IMR-90 (cell line): ENCODE measurements around the gene RPUSD1. TPM values are rescaled to one million over a fixed set of nuclear protein-coding genes. Genes with fewer than 3 reads are reported as not detected.
A peak's percentile ranks its signal among the peaks of the same experiment; 100 is the strongest.

ENCODE experiments used
- ATAC-seq: fragments of 200-7000 bp; cut with Tn5 transposase; 2 replicates; pipeline ENCODE4 v1.9.1; 2020; ENCODE audit warnings: low read depth, mild to moderate bottlenecking, moderate library complexity
- BruUV-seq: library from RNA; stranded (reverse); fragments of 400-500 nt; replicated peaks from 2 replicates; lab custom pipeline; 2021; lab: Mats Ljungman, UMichigan
- CTCF ChIA-PET: fragments of 300-600 bp; formaldehyde crosslinking; extraction: SDS; loops from one replicate; lab custom pipeline; 2021; ENCODE audit warnings: antibody characterized with exemption; lab: Yijun Ruan, JAX
- POLR2A ChIA-PET: fragments of 300-600 bp; sonication (Branson Sonifier 250); formaldehyde crosslinking; loops from one replicate; lab custom pipeline; 2022; ENCODE audit warnings: antibody characterized with exemption; ENCODE audit not compliant: unreplicated experiment; lab: Charles Lee
- DNase-seq: peaks from one replicate; pipeline ENCODE4 v3.0.0; 2013
- H2AFZ ChIP-seq: replicated peaks from 2 replicates; pipeline ENCODE3; 2013; ENCODE audit warnings: low read length, mild to moderate bottlenecking; ENCODE audit not compliant: poor library complexity
- H2AK5ac ChIP-seq: 2 replicates; pipeline ENCODE4 v1.6.1; 2013; ENCODE audit warnings: low read depth, low read length, inconsistent platforms
- H2AK9ac ChIP-seq: replicated peaks from 2 replicates; pipeline ENCODE3; 2013; ENCODE audit warnings: mild to moderate bottlenecking, low read depth, low read length, moderate library complexity; ENCODE audit not compliant: poor library complexity
- H2BK120ac ChIP-seq: 2 replicates; pipeline ENCODE4 v1.6.1; 2013; ENCODE audit warnings: low read depth, low read length, inconsistent platforms
- H2BK15ac ChIP-seq: 3 replicates; pipeline ENCODE4 v1.6.1; 2013; ENCODE audit warnings: low read depth, low read length, inconsistent platforms
- H2BK20ac ChIP-seq: 2 replicates; pipeline ENCODE4 v1.6.1; 2013; ENCODE audit warnings: low read depth, mild to moderate bottlenecking, inconsistent platforms, low read length, moderate library complexity
- H2BK5ac ChIP-seq: 2 replicates; pipeline ENCODE4 v1.6.1; 2013; ENCODE audit warnings: mild to moderate bottlenecking, low read depth, low read length, inconsistent platforms; ENCODE audit not compliant: poor library complexity, severe bottlenecking
- H3K14ac ChIP-seq: replicated peaks from 2 replicates; pipeline ENCODE4 v1.6.1; 2013; ENCODE audit warnings: low read depth, low read length, inconsistent platforms
- H3K18ac ChIP-seq: 2 replicates; pipeline ENCODE4 v1.6.1; 2013; ENCODE audit warnings: low read depth, low read length, control low read depth
- H3K23ac ChIP-seq: 2 replicates; pipeline ENCODE4 v1.6.1; 2013; ENCODE audit warnings: low read depth, low read length, inconsistent platforms
- H3K27ac ChIP-seq: 2 replicates; pipeline ENCODE4 v1.5.1; 2013; ENCODE audit warnings: mild to moderate bottlenecking, control low read depth, low read length; ENCODE audit not compliant: insufficient read depth
- H3K27me3 ChIP-seq: 2 replicates; pipeline ENCODE4 v1.6.1; 2013; ENCODE audit warnings: low read length; ENCODE audit not compliant: control insufficient read depth, insufficient read depth
- H3K36me3 ChIP-seq: 2 replicates; pipeline ENCODE4 v1.6.1; 2013; ENCODE audit warnings: low read length, mixed read lengths; ENCODE audit not compliant: control insufficient read depth, insufficient read depth
- H3K4ac ChIP-seq: 2 replicates; pipeline ENCODE4 v1.6.1; 2013; ENCODE audit warnings: low read depth, low read length, inconsistent platforms
- H3K4me1 ChIP-seq: 2 replicates; pipeline ENCODE4 v1.6.1; 2013; ENCODE audit warnings: low read length, mixed read lengths; ENCODE audit not compliant: control insufficient read depth, insufficient read depth
- H3K4me2 ChIP-seq: 2 replicates; pipeline ENCODE4 v1.6.1; 2013; ENCODE audit warnings: low read depth, mild to moderate bottlenecking, control low read depth, low read length, moderate library complexity
- H3K4me3 ChIP-seq: 2 replicates; pipeline ENCODE4 v1.5.1; 2013; ENCODE audit warnings: low read depth, mild to moderate bottlenecking, control low read depth, low read length, moderate library complexity; ENCODE audit not compliant: insufficient read depth
- H3K56ac ChIP-seq: 2 replicates; pipeline ENCODE4 v1.6.1; 2013; ENCODE audit warnings: low read length, inconsistent platforms; ENCODE audit not compliant: insufficient read depth; ENCODE audit errors: extremely low read depth
- H3K79me1 ChIP-seq, 2 experiments: 2 replicates each; pipeline ENCODE4 v1.6.1; 2013; ENCODE audit warnings: low read length in 2 of 2, inconsistent platforms in 1 of 2, low read depth in 1 of 2
- H3K9ac ChIP-seq: 2 replicates; pipeline ENCODE4 v1.6.1; 2013; ENCODE audit warnings: low read depth, low read length, control low read depth
- H3K9me1 ChIP-seq: 2 replicates; pipeline ENCODE4 v1.6.1; 2013; ENCODE audit warnings: low read length, inconsistent platforms; ENCODE audit not compliant: insufficient read depth
- H3K9me3 ChIP-seq: 2 replicates; pipeline ENCODE4 v1.6.1; 2013; ENCODE audit warnings: low read length; ENCODE audit not compliant: control insufficient read depth, insufficient read depth
- H4K20me1 ChIP-seq: 2 replicates; pipeline ENCODE4 v1.6.1; 2013; ENCODE audit warnings: low read length, inconsistent platforms; ENCODE audit not compliant: insufficient read depth
- H4K5ac ChIP-seq: 2 replicates; pipeline ENCODE4 v1.6.1; 2013; ENCODE audit warnings: mild to moderate bottlenecking, low read depth, low read length, control low read depth
- H4K8ac ChIP-seq, 2 experiments: 2 replicates each; pipeline ENCODE4 v1.6.1; 2013; ENCODE audit warnings: low read depth in 2 of 2, low read length in 2 of 2, control low read depth in 1 of 2, inconsistent platforms in 1 of 2
- H4K91ac ChIP-seq: 2 replicates; pipeline ENCODE4 v1.6.1; 2013; ENCODE audit warnings: low read depth, low read length, inconsistent platforms; ENCODE audit not compliant: insufficient read depth
- BHLHE40 ChIP-seq: fragments of 150-350 bp; IDR thresholded peaks from 2 replicates; pipeline ENCODE4 v1.6.1; 2016; ENCODE audit warnings: mild to moderate bottlenecking, low read depth, low read length
- CEBPB ChIP-seq: IDR thresholded peaks from 2 replicates; pipeline ENCODE4 v1.6.1; 2012; ENCODE audit warnings: low read depth, low read length, improper control_type of control experiment
- CHD1 ChIP-seq: IDR thresholded peaks from 2 replicates; pipeline ENCODE4 v1.6.1; 2012; ENCODE audit warnings: low read depth, low read length, improper control_type of control experiment
- FOS ChIP-seq: fragments of 150-350 bp; IDR thresholded peaks from 2 replicates; pipeline ENCODE4 v1.6.1; 2016; ENCODE audit warnings: low read depth, low read length
- MAFK ChIP-seq: IDR thresholded peaks from 2 replicates; pipeline ENCODE4 v1.6.1; 2012; ENCODE audit warnings: low read depth, low read length, improper control_type of control experiment
- MAZ ChIP-seq: IDR thresholded peaks from 2 replicates; pipeline ENCODE4 v1.6.1; 2012; ENCODE audit warnings: low read depth, mild to moderate bottlenecking, low read length, improper control_type of control experiment, moderate library complexity, borderline replicate concordance
- MXI1 ChIP-seq: IDR thresholded peaks from 2 replicates; pipeline ENCODE4 v1.6.1; 2012; ENCODE audit warnings: low read depth, mild to moderate bottlenecking, low read length, moderate library complexity, borderline replicate concordance
- POLR2A ChIP-seq: IDR thresholded peaks from 2 replicates; pipeline ENCODE4 v1.6.1; 2012; ENCODE audit warnings: mild to moderate bottlenecking, low read depth, low read length
- RCOR1 ChIP-seq: IDR thresholded peaks from 2 replicates; pipeline ENCODE4 v1.6.1; 2012; ENCODE audit warnings: mild to moderate bottlenecking, low read length, improper control_type of control experiment; ENCODE audit not compliant: insufficient replicate concordance
- WGBS, 2 experiments: methylation state at CpG; one replicate each; pipeline versions ENCODE4 v1.1.5 to v1.1.7; 2013; ENCODE audit warnings: missing lambda C conversion rate in 2 of 2; ENCODE audit not compliant: insufficient read length in 1 of 2; ENCODE audit errors: extremely low coverage in 2 of 2; 5-methylcytosine and 5-hydroxymethylcytosine counted together
- dilution Hi-C: fragments of 300-500 bp; cut with HindIII; formaldehyde crosslinking; loops from one replicate; pipeline ENCODE4 v1.14.3; 2018; ENCODE audit warnings: low sequenced_read_pairs; ENCODE audit not compliant: unreplicated experiment
- in situ Hi-C: fragments of 300-500 bp; cut with MboI; formaldehyde crosslinking; loops from 3 replicates; pipeline ENCODE4 v1.14.3; 2019; ENCODE audit warnings: low sequenced_read_pairs, inconsistent platforms, mixed read lengths
- intact Hi-C: fragments of 100-400 bp; cut with micrococcal nuclease; formaldehyde crosslinking; loops from 2 replicates; pipeline ENCODE4 v1.10.0; 2022
- polyA plus RNA-seq, 3 experiments: library from polyadenylated mRNA; depleted of rRNA; stranded (reverse); fragments of >200 nt; gene quantifications; 2 replicates each; pipeline ENCODE4 v1.2.3, GENCODE V29; 2012; ENCODE audit warnings: low replicate concordance in 1 of 3
- total RNA-seq: library from RNA; depleted of rRNA; stranded (reverse); fragments of >200 nt; gene quantifications from 2 replicates; pipeline ENCODE4 v1.2.3, GENCODE V29; 2012
- TF ChIP-seq, protein P1 (sequence below): conservative IDR thresholded peaks from 2 replicates; pipeline ENCODE4 v1.5.1; 2012; ENCODE audit warnings: mild to moderate bottlenecking, low read depth, low read length, improper control_type of control experiment
- TF ChIP-seq, protein P2 (sequence below): fragments of 150-350 bp; IDR thresholded peaks from 2 replicates; pipeline ENCODE4 v1.6.1; 2017; ENCODE audit warnings: mild to moderate bottlenecking, antibody characterized with exemption, low read length, low read depth

RPUSD1 gene
- total and polyA plus RNA-seq, 2 of the 4 experiments (the other 2 are of a cell fraction), result 13.1 to 32.3 TPM

DNA sequence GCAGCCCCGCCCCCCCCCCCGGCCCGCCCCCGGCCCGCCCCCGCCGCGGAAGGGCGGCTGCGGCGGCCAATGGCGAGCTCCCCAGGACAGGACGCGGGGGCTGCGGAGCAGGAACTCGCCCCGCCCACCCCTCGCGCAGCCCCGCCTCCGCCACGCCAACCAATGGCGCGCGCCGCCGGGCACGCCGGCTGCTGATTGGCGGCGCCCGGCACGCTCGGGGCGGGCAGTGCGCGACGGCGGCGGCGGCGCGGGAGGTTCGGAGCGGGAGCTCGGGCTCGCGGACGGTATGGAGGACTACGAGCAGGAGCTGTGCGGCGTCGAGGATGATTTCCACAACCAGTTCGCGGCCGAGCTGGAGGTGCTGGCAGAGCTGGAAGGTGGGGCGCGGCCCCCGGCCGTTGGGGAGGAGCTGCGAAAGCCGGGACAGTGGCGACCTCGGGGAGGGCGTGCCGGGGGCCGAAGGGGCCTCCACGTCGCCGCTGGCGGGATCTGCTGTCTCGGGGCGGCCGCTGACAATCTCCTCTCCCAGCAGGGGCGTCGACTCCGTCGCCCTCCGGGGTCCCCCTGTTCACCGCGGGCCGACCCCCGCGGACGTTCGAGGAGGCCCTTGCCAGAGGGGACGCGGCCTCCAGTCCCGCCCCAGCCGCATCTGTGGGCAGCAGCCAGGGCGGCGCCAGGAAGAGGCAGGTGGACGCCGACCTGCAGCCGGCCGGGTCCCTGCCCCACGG lies 382 bp upstream of the RPUSD1 start, which contains the start of gene CHTF18:
Gene CHTF18, plus strand, starts transcription at position 222 of the 728 bp plus-strand sequence. Its CDS starts 65 bp downstream, at position 287.
- Histone ChIP-seq H2BK20ac (no peak within 1 kb of the TSS), H3K27ac (peak within 1 kb of the TSS; percentile 67), H4K8ac (peak within 1 kb of the TSS in 1 of 2 experiments; percentile 53; a peak in 1 of 4 replicates), H2AK9ac (peak within 1 kb of the TSS; percentile 99), H3K36me3 (peaks cover 17% of the 10 kb centered on the region), H3K9me3 (no peaks in the 10 kb centered on the region), H3K9ac (peak within 1 kb of the TSS; percentile 91), H4K5ac (peak within 1 kb of the TSS; percentile 4; the same call in 1 of the 2 replicates), H3K4me3 (peak within 1 kb of the TSS; percentile 99), H3K56ac (0 out of 2 replicates have a peak within 1 kb of the TSS, but pooled peaks have one; percentile 41), H2BK15ac (no peak within 1 kb of the TSS), H2AK5ac (peak within 1 kb of the TSS; percentile 13), H3K9me1 (no peaks in the 10 kb centered on the region), H4K20me1 (peaks cover 25% of the 10 kb centered on the region), H3K79me1 (peaks cover 4 to 35% of the 10 kb centered on the region in 2 experiments; a peak in 2 of 4 replicates), H3K14ac (peak within 1 kb of the TSS; percentile 45), H2BK5ac (peak within 1 kb of the TSS; percentile 72), H3K27me3 (no peaks in the 10 kb centered on the region), H4K91ac (no peak within 1 kb of the TSS), H2BK120ac (no peak within 1 kb of the TSS), H3K18ac (no peak within 1 kb of the TSS), H3K4ac (peak within 1 kb of the TSS; percentile 61), H3K4me1 (peaks cover 13% of the 10 kb centered on the region; the same call in 1 of the 2 replicates), H3K4me2 (peak within 1 kb of the TSS; percentile 97), H2AFZ (peak within 1 kb of the TSS; percentile 93), H3K23ac (no peak within 1 kb of the TSS)
- CTCF ChIA-PET, result no interaction called here
- DNase-seq (peak; percentile 86), ATAC-seq (peak; percentile 96)
- no peak for TF ChIP-seq POLR2A
- no peak for TF ChIP-seq RCOR1
- TF ChIP-seq, protein P1, sequence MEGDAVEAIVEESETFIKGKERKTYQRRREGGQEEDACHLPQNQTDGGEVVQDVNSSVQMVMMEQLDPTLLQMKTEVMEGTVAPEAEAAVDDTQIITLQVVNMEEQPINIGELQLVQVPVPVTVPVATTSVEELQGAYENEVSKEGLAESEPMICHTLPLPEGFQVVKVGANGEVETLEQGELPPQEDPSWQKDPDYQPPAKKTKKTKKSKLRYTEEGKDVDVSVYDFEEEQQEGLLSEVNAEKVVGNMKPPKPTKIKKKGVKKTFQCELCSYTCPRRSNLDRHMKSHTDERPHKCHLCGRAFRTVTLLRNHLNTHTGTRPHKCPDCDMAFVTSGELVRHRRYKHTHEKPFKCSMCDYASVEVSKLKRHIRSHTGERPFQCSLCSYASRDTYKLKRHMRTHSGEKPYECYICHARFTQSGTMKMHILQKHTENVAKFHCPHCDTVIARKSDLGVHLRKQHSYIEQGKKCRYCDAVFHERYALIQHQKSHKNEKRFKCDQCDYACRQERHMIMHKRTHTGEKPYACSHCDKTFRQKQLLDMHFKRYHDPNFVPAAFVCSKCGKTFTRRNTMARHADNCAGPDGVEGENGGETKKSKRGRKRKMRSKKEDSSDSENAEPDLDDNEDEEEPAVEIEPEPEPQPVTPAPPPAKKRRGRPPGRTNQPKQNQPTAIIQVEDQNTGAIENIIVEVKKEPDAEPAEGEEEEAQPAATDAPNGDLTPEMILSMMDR, result no peak
- no peak for TF ChIP-seq CHD1
- peak; percentile 86 for TF ChIP-seq MXI1
- no peak for TF ChIP-seq CEBPB
- peak; percentile 80 for TF ChIP-seq BHLHE40
- TF ChIP-seq, protein P2, sequence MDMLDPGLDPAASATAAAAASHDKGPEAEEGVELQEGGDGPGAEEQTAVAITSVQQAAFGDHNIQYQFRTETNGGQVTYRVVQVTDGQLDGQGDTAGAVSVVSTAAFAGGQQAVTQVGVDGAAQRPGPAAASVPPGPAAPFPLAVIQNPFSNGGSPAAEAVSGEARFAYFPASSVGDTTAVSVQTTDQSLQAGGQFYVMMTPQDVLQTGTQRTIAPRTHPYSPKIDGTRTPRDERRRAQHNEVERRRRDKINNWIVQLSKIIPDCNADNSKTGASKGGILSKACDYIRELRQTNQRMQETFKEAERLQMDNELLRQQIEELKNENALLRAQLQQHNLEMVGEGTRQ, result peak; percentile 73
- no peak for TF ChIP-seq MAFK
- TF ChIP-seq FOS, result no peak
- peak; percentile 48; the same call in 1 of the 2 replicates for TF ChIP-seq MAZ
- in situ Hi-C loops, result loop anchor here (5.0 kb wide), 1 partner anchor 76 kb away; no protein-coding TSS in a partner anchor
- 0% methylated on average over 64 of the region's 97 CpGs; no CpG with 5 or more reads in 1 of the 2 experiments for WGBS, 2 experiments
- intact Hi-C loops, result loop anchor here (2.0 to 5.0 kb wide), 3 partner anchors 46 to 76 kb away; partner anchors contain the start of genes CCDC78, CIAO3 and HAGHL
- BruUV-seq, result no TSS peak
- POLR2A ChIA-PET, result interaction anchor here (0.6 kb wide), 1 partner anchor 102 kb away, joined by 4 read pairs; no protein-coding TSS in a partner anchor
- dilution Hi-C loops, result no loop called here
